Lung (tissue), 12 donors: Measurements from ENCODE around the gene DR1. TPM values are rescaled to one million over a fixed set of nuclear protein-coding genes. Genes with fewer than 3 reads are reported as not detected.

ENCODE experiments used
- ATAC-seq: fragments of 200-7000 bp; cut with Tn5 transposase; one replicate; pipeline ENCODE4 v1.9.1; 2020; ENCODE audit warnings: moderate number of reproducible peaks; ENCODE audit not compliant: insufficient read depth, low FRiP score
- DNase-seq, 3 donors: peaks; one replicate each; pipeline ENCODE4 v3.0.0-alpha.2; 2013 to 2017
- H3K27ac ChIP-seq, 2 donors: one replicate each; pipeline ENCODE4 v1.5.1; 2013; ENCODE audit warnings: mild to moderate bottlenecking in 2 of 2, moderate library complexity in 2 of 2, control low read depth in 1 of 2, inconsistent platforms in 1 of 2, low read depth in 1 of 2, low read length in 1 of 2
- H3K27me3 ChIP-seq, 3 donors: one replicate each; pipeline ENCODE4 v1.5.1; 2013; ENCODE audit warnings: low read length in 2 of 3; ENCODE audit not compliant: control insufficient read depth in 3 of 3, insufficient read depth in 3 of 3
- H3K36me3 ChIP-seq, 4 donors: one replicate each; pipeline ENCODE4 v1.5.1; 2013; ENCODE audit warnings: low read length in 4 of 4, mild to moderate bottlenecking in 1 of 4, moderate library complexity in 1 of 4; ENCODE audit not compliant: control insufficient read depth in 4 of 4, insufficient read depth in 4 of 4
- H3K4me1 ChIP-seq, 5 donors: one replicate each; pipeline ENCODE4 v1.5.1; 2013; ENCODE audit warnings: low read length in 5 of 5, mild to moderate bottlenecking in 2 of 5, moderate library complexity in 1 of 5; ENCODE audit not compliant: control insufficient read depth in 5 of 5, insufficient read depth in 5 of 5
- H3K4me3 ChIP-seq: one replicate; pipeline ENCODE4 v1.5.1; 2013; ENCODE audit warnings: mild to moderate bottlenecking, control low read depth, moderate library complexity
- H3K9ac ChIP-seq, 2 donors: one replicate each; pipeline ENCODE4 v1.5.1; 2013; ENCODE audit warnings: low read length in 2 of 2, control low read depth in 1 of 2; ENCODE audit not compliant: insufficient read depth in 1 of 2
- H3K9me3 ChIP-seq, 4 donors: one replicate each; pipeline ENCODE4 v1.5.1; 2013; ENCODE audit warnings: low read length in 3 of 4, mild to moderate bottlenecking in 1 of 4, moderate library complexity in 1 of 4; ENCODE audit not compliant: control insufficient read depth in 4 of 4, insufficient read depth in 3 of 4
- CTCF ChIP-seq: IDR thresholded peaks from 2 replicates; pipeline ENCODE4 v1.5.1; 2012; ENCODE audit warnings: mild to moderate bottlenecking; ENCODE audit errors: control extremely low read depth, extremely low read depth
- WGBS, 2 donors: extraction: QIAGEN DNeasy Blood & Tissue Kit; methylation state at CpG; one replicate each; pipeline ENCODE4 v1.1.7; 2013; 5-methylcytosine and 5-hydroxymethylcytosine counted together
- polyA plus RNA-seq, 2 donors: library from polyadenylated mRNA; stranded (reverse); fragments of 200-250 nt; gene quantifications; one replicate each; pipeline ENCODE4 v1.2.1, GENCODE V29; 2013
- total RNA-seq, 2 donors: library from RNA; depleted of rRNA in 1 of 2; stranded (reverse); fragments of >200 nt in 1 of 2; gene quantifications; one replicate each; pipeline ENCODE4 v1.2.1, GENCODE V29; 2014 to 2021
- donor health status: control.
- donor health status: control.
- donor health status: Bipolar disorder and iron deficiency.
- donor health status: healthy.
- donor health status: DM: yes; HTN: yes; CAD: no.

DR1 gene
- total and polyA plus RNA-seq, 4 donors: 10.5 to 59.5 (median 34.4) TPM

- Histone ChIP-seq H3K4me3 (no peak overlapping the region), H3K27me3 (no peaks in the 10 kb centered on the region), H3K27ac (no peak overlapping the region), H3K9me3 (peaks cover 0 to 7% (median 0%) of the 10 kb centered on the region in 4 donors), H3K36me3 (no peaks in the 10 kb centered on the region), H3K4me1 (peaks cover 0 to 5% (median 0%) of the 10 kb centered on the region in 5 donors), H3K9ac (no peak overlapping the region)
- 82 to 91% methylated on average over 2 of the region's 2 CpGs for WGBS, 2 donors
- ATAC-seq (no peak), DNase-seq (no peak)
- no peak for TF ChIP-seq CTCF
These were observed 65.3 kb downstream of the DR1 start for GRCh38 chr1:93411000-93411399.

- H3K9me3 ChIP-seq: no peaks in the 10 kb centered on the region
- no peak for DNase-seq
- no peak for TF ChIP-seq CTCF
- H3K36me3 ChIP-seq: no peaks in the 10 kb centered on the region
- H3K9ac ChIP-seq: no peak overlapping the region
- H3K4me1 ChIP-seq: peaks cover 0 to 5% (median 0%) of the 10 kb centered on the region in 5 donors
- no peak overlapping the region for H3K4me3 ChIP-seq
- no peak overlapping the region for H3K27ac ChIP-seq
- WGBS, 2 donors: 19 to 42% methylated on average over 3 of the region's 3 CpGs
- no peaks in the 10 kb centered on the region for H3K27me3 ChIP-seq
- no peak for ATAC-seq
These were observed 69.0 kb downstream of the DR1 start for GRCh38 chr1:93414749-93415148.

GRCh38 chr1:93415296-93415695 lies 69.6 kb downstream of the DR1 start:
- ATAC-seq: no peak
- no peaks in the 10 kb centered on the region for H3K9me3 ChIP-seq
- DNase-seq: no peak
- H3K4me3 ChIP-seq: no peak overlapping the region
- H3K4me1 ChIP-seq: peaks cover 0 to 5% (median 0%) of the 10 kb centered on the region in 5 donors
- H3K27ac ChIP-seq: no peak overlapping the region
- H3K36me3 ChIP-seq: no peaks in the 10 kb centered on the region
- no peak overlapping the region for H3K9ac ChIP-seq
- WGBS, 2 donors: 62 to 79% methylated on average over 3 of the region's 3 CpGs
- TF ChIP-seq CTCF: no peak
- no peaks in the 10 kb centered on the region for H3K27me3 ChIP-seq

GRCh38 chr1:93416183-93416582 lies 70.5 kb downstream of the DR1 start:
- ATAC-seq: no peak
- Histone ChIP-seq H3K9me3 (no peaks in the 10 kb centered on the region), H3K36me3 (no peaks in the 10 kb centered on the region), H3K9ac (no peak overlapping the region), H3K27ac (no peak overlapping the region), H3K4me3 (no peak overlapping the region), H3K4me1 (peaks cover 0 to 5% (median 0%) of the 10 kb centered on the region in 5 donors), H3K27me3 (no peaks in the 10 kb centered on the region)
- TF ChIP-seq CTCF: no peak
- no peak for DNase-seq
- 92 to 97% methylated on average over 2 of the region's 2 CpGs for WGBS, 2 donors
